ENCODE results near the gene BMPR1B. TPM values are rescaled to one million over a fixed set of nuclear protein-coding genes. Genes with fewer than 3 reads are reported as not detected.
A peak's percentile ranks its signal among the peaks of the same experiment; 100 is the strongest.

BMPR1B gene
- polyA plus RNA-seq, 2 of the 4 experiments (the other 2 are of a cell fraction): 6.4 to 21.2 TPM

DNA sequence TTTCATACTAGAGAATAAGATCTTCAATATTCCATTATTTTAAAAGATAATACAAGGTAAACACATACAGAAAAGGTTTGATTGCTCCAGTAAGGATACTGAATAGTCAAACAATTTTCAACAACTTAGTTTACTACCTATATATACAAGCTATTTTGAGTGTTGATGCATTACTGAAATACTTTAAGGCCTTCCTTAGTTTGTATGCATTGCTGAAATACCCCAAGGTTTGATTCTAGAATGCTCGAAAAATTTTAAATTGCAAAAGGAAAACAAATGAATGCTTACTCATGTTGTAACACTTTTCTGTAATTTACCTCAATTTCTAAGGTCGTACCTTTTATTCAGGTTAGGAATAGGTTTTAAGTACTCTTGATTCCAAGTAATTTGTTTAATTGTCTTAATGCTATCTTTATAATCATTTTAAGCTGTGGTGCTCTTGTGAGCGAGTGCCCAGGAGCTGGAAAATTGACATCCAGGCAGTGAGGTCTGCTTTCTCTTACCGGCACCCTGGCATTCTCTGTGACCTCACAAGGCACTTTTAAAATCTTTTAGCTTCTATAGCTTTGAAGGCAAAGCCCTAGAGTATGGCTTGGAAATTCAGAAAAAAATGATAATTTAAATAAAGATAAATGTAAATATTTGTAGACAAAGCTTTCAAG is 114.0 kb downstream of the BMPR1B start:
- FAIRE-seq (no peak), DNase-seq (ENCODE audit: low read depth in 1 of 2, low spot score in 1 of 2) (no peak), ATAC-seq (no peak)
- CTCF ChIA-PET: interaction anchor here (1.5 kb wide), 1 partner anchor 110 kb away, joined by 3 read pairs; no protein-coding TSS in a partner anchor
- H3K4me3 ChIP-seq: no peak overlapping the region
- H3K4me1 ChIP-seq: peaks cover 49% of the 10 kb centered on the region
- TF ChIP-seq FOSB (CRISPR knock-in tag; IDR thresholded peaks at IDR 0.05): no peak
- no peak for TF ChIP-seq POLR2A (IDR thresholded peaks at IDR 0.05; ENCODE audit: low read length)
- TF ChIP-seq MAZ (IDR thresholded peaks at IDR 0.05; ENCODE audit: borderline replicate concordance, low read depth, low read length): no peak
- no peak for TF ChIP-seq CHD4 (IDR thresholded peaks at IDR 0.05; ENCODE audit: borderline replicate concordance)
- no peak for TF ChIP-seq SMC3 (IDR thresholded peaks at IDR 0.05)
- no peak for TF ChIP-seq ZFP36 (IDR thresholded peaks at IDR 0.05; ENCODE audit: borderline replicate concordance, partially characterized antibody)
- TF ChIP-seq, protein P1, sequence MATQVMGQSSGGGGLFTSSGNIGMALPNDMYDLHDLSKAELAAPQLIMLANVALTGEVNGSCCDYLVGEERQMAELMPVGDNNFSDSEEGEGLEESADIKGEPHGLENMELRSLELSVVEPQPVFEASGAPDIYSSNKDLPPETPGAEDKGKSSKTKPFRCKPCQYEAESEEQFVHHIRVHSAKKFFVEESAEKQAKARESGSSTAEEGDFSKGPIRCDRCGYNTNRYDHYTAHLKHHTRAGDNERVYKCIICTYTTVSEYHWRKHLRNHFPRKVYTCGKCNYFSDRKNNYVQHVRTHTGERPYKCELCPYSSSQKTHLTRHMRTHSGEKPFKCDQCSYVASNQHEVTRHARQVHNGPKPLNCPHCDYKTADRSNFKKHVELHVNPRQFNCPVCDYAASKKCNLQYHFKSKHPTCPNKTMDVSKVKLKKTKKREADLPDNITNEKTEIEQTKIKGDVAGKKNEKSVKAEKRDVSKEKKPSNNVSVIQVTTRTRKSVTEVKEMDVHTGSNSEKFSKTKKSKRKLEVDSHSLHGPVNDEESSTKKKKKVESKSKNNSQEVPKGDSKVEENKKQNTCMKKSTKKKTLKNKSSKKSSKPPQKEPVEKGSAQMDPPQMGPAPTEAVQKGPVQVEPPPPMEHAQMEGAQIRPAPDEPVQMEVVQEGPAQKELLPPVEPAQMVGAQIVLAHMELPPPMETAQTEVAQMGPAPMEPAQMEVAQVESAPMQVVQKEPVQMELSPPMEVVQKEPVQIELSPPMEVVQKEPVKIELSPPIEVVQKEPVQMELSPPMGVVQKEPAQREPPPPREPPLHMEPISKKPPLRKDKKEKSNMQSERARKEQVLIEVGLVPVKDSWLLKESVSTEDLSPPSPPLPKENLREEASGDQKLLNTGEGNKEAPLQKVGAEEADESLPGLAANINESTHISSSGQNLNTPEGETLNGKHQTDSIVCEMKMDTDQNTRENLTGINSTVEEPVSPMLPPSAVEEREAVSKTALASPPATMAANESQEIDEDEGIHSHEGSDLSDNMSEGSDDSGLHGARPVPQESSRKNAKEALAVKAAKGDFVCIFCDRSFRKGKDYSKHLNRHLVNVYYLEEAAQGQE (IDR thresholded peaks at IDR 0.05): no peak
- TF ChIP-seq, protein P2, sequence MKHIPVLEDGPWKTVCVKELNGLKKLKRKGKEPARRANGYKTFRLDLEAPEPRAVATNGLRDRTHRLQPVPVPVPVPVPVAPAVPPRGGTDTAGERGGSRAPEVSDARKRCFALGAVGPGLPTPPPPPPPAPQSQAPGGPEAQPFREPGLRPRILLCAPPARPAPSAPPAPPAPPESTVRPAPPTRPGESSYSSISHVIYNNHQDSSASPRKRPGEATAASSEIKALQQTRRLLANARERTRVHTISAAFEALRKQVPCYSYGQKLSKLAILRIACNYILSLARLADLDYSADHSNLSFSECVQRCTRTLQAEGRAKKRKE (CRISPR knock-in tag; IDR thresholded peaks at IDR 0.05; ENCODE audit: low read depth): no peak
- no peak for TF ChIP-seq JUNB (IDR thresholded peaks at IDR 0.05)
- TF ChIP-seq, protein P3, sequence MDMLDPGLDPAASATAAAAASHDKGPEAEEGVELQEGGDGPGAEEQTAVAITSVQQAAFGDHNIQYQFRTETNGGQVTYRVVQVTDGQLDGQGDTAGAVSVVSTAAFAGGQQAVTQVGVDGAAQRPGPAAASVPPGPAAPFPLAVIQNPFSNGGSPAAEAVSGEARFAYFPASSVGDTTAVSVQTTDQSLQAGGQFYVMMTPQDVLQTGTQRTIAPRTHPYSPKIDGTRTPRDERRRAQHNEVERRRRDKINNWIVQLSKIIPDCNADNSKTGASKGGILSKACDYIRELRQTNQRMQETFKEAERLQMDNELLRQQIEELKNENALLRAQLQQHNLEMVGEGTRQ (IDR thresholded peaks at IDR 0.05): no peak
- no peak for TF ChIP-seq ZC3H11A (IDR thresholded peaks at IDR 0.05)
- TF ChIP-seq NFE2L2 (conservative IDR thresholded peaks at IDR 0.05; ENCODE audit: low read length): no peak
- no peak for TF ChIP-seq FOSL2 (IDR thresholded peaks at IDR 0.05)
- no peak for TF ChIP-seq FOSL2 (CRISPR knock-in tag; IDR thresholded peaks at IDR 0.05)
- no peak for TF ChIP-seq NPAS2 (CRISPR knock-in tag; IDR thresholded peaks at IDR 0.05; ENCODE audit: borderline replicate concordance)
- TF ChIP-seq, protein P4, sequence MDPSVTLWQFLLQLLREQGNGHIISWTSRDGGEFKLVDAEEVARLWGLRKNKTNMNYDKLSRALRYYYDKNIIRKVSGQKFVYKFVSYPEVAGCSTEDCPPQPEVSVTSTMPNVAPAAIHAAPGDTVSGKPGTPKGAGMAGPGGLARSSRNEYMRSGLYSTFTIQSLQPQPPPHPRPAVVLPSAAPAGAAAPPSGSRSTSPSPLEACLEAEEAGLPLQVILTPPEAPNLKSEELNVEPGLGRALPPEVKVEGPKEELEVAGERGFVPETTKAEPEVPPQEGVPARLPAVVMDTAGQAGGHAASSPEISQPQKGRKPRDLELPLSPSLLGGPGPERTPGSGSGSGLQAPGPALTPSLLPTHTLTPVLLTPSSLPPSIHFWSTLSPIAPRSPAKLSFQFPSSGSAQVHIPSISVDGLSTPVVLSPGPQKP (IDR thresholded peaks at IDR 0.05; ENCODE audit: low read depth, low read length): no peak
- no peak for TF ChIP-seq RAD21 (conservative IDR thresholded peaks at IDR 0.05 in 1 of 2, IDR thresholded peaks at IDR 0.05 in 1 of 2)
- WGBS (ENCODE audit: missing lambda C conversion rate): 11% methylated on average over 4 of the region's 4 CpGs
- peak overlapping the region; percentile 80 for H3K4me2 ChIP-seq
- POLR2A ChIA-PET: no interaction called here
- peak overlapping the region; percentile 28 to 74; a peak in 5 of 6 replicates for H3K27ac ChIP-seq
- no peaks in the 10 kb centered on the region for H3K9me3 ChIP-seq

DNA sequence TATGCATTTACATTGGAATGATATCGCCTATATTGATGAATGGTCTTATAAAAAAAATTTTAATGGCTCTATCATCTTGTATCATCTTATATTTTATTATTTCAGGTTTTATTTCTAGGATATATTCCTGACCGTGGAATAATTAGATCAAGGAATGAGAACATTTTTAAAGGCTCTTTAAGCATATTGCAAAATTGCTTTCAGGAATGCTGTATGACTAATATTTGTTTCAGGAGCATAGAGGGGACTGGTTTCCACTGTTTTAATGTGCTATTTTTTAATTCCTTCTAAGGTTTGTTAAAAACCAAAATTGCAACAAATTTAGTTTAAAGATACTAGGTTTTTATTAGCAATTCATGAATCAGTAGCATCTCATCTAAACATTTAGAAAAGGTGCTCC is 120.2 kb downstream of the BMPR1B start:
- H3K4me3 ChIP-seq: no peak overlapping the region
- H3K4me2 ChIP-seq: peak overlapping the region; percentile 61
- peaks cover 37% of the 10 kb centered on the region for H3K4me1 ChIP-seq
- peak overlapping the region; percentile 49 to 74; a peak in 5 of 6 replicates for H3K27ac ChIP-seq
- H3K9me3 ChIP-seq: no peaks in the 10 kb centered on the region
- WGBS (ENCODE audit: missing lambda C conversion rate): 43% methylated on average over 2 of the region's 2 CpGs
- POLR2A ChIA-PET: interaction anchor here (0.6 kb wide), 1 partner anchor 36 kb away, joined by 4 read pairs; no protein-coding TSS in a partner anchor
- CTCF ChIA-PET: no interaction called here
- ATAC-seq (peak; percentile 49 to 54; a peak in 2 of 6 replicates), FAIRE-seq (no peak), DNase-seq (ENCODE audit: low read depth in 1 of 2, low spot score in 1 of 2) (no peak)
- no peak for TF ChIP-seq CBX8 (IDR thresholded peaks at IDR 0.05)
- TF ChIP-seq CEBPB (IDR thresholded peaks at IDR 0.05): peak; percentile 70 to 71; a peak in 3 of 4 replicates
- TF ChIP-seq FOSL2 (IDR thresholded peaks at IDR 0.05): peak; percentile 29; the same call in 1 of the 2 replicates
- TF ChIP-seq FOSL2 (CRISPR knock-in tag; IDR thresholded peaks at IDR 0.05): peak; percentile 37; the same call in 1 of the 2 replicates
